WTC11 (cell line): ENCODE data around the gene ERC1. TPM values are rescaled to one million over a fixed set of nuclear protein-coding genes. Genes with fewer than 3 reads are reported as not detected.

Source experiments
- ATAC-seq: fragments of 200-7000 bp; cut with Tn5 transposase; 2 replicates; pipeline ENCODE4 v1.10.0; 2021; ENCODE audit warnings: mild to moderate bottlenecking, moderate library complexity
- CTCF ChIA-PET: fragments of 300-600 bp; sonication (Branson Sonifier 250); formaldehyde crosslinking; loops from one replicate; lab custom pipeline; 2021; ENCODE audit warnings: antibody characterized with exemption; lab: Charles Lee
- POLR2A ChIA-PET: fragments of 350-600 bp; sonication (Branson Sonifier 250); formaldehyde crosslinking; loops from one replicate; lab custom pipeline; 2021; ENCODE audit warnings: antibody characterized with exemption; lab: Charles Lee
- DNase-seq: peaks from one replicate; pipeline ENCODE4 v3.0.0; 2021; ENCODE audit warnings: low spot score
- H3K27ac Mint-ChIP-seq: 2 replicates; pipeline ENCODE4 v1.8.0; 2021; ENCODE audit warnings: mixed read lengths
- H3K27me3 Mint-ChIP-seq: 2 replicates; pipeline ENCODE4 v1.8.0; 2021; ENCODE audit warnings: low read depth, mild to moderate bottlenecking, moderate library complexity, mixed read lengths
- H3K36me3 Mint-ChIP-seq: 2 replicates; pipeline ENCODE4 v1.8.0; 2021; ENCODE audit warnings: mixed read lengths
- H3K4me1 Mint-ChIP-seq: 2 replicates; pipeline ENCODE4 v1.8.0; 2022; ENCODE audit warnings: mixed read lengths
- H3K4me3 Mint-ChIP-seq: 2 replicates; pipeline ENCODE4 v1.8.0; 2021; ENCODE audit warnings: mild to moderate bottlenecking, moderate library complexity, mixed read lengths
- H3K9me3 Mint-ChIP-seq: 2 replicates; pipeline ENCODE4 v1.8.0; 2021; ENCODE audit warnings: mixed read lengths
- ATF1 ChIP-seq: sonication (generic); formaldehyde crosslinking; IDR thresholded peaks from 2 replicates; pipeline ENCODE4 v1.8.1; 2023; ENCODE audit warnings: mild to moderate bottlenecking, moderate library complexity, missing genetic modification reagents
- CBFB ChIP-seq: sonication (generic); formaldehyde crosslinking; IDR thresholded peaks from 2 replicates; pipeline ENCODE4 v1.8.1; 2022; ENCODE audit warnings: mild to moderate bottlenecking, low read depth, missing genetic modification reagents
- CREB1 ChIP-seq: sonication (generic); formaldehyde crosslinking; IDR thresholded peaks from 2 replicates; pipeline ENCODE4 v1.8.0; 2023; ENCODE audit warnings: mild to moderate bottlenecking, missing genetic modification reagents
- ETV6 ChIP-seq: sonication (generic); formaldehyde crosslinking; IDR thresholded peaks from 2 replicates; pipeline ENCODE4 v1.8.1; 2022; ENCODE audit warnings: mild to moderate bottlenecking, missing genetic modification reagents
- FOXJ3 ChIP-seq: sonication (generic); formaldehyde crosslinking; IDR thresholded peaks from 2 replicates; pipeline ENCODE4 v1.9.0; 2021; ENCODE audit warnings: missing genetic modification reagents, mild to moderate bottlenecking, borderline replicate concordance
- FOXK1 ChIP-seq: sonication (generic); formaldehyde crosslinking; IDR thresholded peaks from 2 replicates; pipeline ENCODE4 v1.8.0; 2022; ENCODE audit warnings: mild to moderate bottlenecking, moderate library complexity, missing genetic modification reagents
- GTF2I ChIP-seq: fragments of 250-450 bp; sonication (Bioruptor Pico); conservative IDR thresholded peaks from 2 replicates; pipeline ENCODE4 v1.4.0; 2021; ENCODE audit warnings: mild to moderate bottlenecking
- JUN ChIP-seq: sonication (generic); formaldehyde crosslinking; IDR thresholded peaks from 2 replicates; pipeline ENCODE4 v1.8.0; 2023; ENCODE audit warnings: mild to moderate bottlenecking, missing genetic modification reagents
- MLX ChIP-seq: sonication (generic); formaldehyde crosslinking; IDR thresholded peaks from 2 replicates; pipeline ENCODE4 v1.8.1; 2023; ENCODE audit warnings: mild to moderate bottlenecking, missing genetic modification reagents, moderate library complexity
- MYBL2 ChIP-seq: sonication (generic); formaldehyde crosslinking; IDR thresholded peaks from 2 replicates; pipeline ENCODE4 v1.8.1; 2023; ENCODE audit warnings: mild to moderate bottlenecking, moderate library complexity, missing genetic modification reagents
- NFATC4 ChIP-seq: fragments of 250-450 bp; sonication (Bioruptor Pico); IDR thresholded peaks from 2 replicates; pipeline ENCODE4 v1.9.0; 2021; ENCODE audit warnings: mild to moderate bottlenecking
- PRRX2 ChIP-seq: fragments of 250-450 bp; sonication (Bioruptor Pico); IDR thresholded peaks from 2 replicates; pipeline ENCODE4 v1.8.0; 2021; ENCODE audit warnings: mild to moderate bottlenecking
- RORB ChIP-seq: fragments of 250-450 bp; sonication (Bioruptor Pico); IDR thresholded peaks from 2 replicates; pipeline ENCODE4 v1.9.0; 2021; ENCODE audit warnings: mild to moderate bottlenecking
- SOX15 ChIP-seq: fragments of 250-450 bp; sonication (Bioruptor Pico); IDR thresholded peaks from 2 replicates; pipeline ENCODE4 v1.9.0; 2021; ENCODE audit warnings: mild to moderate bottlenecking
- STAT6 ChIP-seq: sonication (generic); formaldehyde crosslinking; conservative IDR thresholded peaks from 2 replicates; pipeline ENCODE4 v1.8.1; 2023; ENCODE audit warnings: mild to moderate bottlenecking, low read depth, missing genetic modification reagents, moderate library complexity
- TCF7 ChIP-seq: sonication (generic); formaldehyde crosslinking; IDR thresholded peaks from 2 replicates; pipeline ENCODE4 v1.8.0; 2022; ENCODE audit warnings: mild to moderate bottlenecking, low read depth, missing genetic modification reagents, moderate library complexity
- TEAD1 ChIP-seq: sonication (generic); formaldehyde crosslinking; IDR thresholded peaks from 2 replicates; pipeline ENCODE4 v1.8.0; 2022; ENCODE audit warnings: mild to moderate bottlenecking, missing genetic modification reagents
- TEAD4 ChIP-seq: sonication (generic); formaldehyde crosslinking; IDR thresholded peaks from 2 replicates; pipeline ENCODE4 v1.8.0; 2022; ENCODE audit warnings: mild to moderate bottlenecking, missing genetic modification reagents
- ZNF121 ChIP-seq: sonication (generic); formaldehyde crosslinking; IDR thresholded peaks from 2 replicates; pipeline ENCODE4 v1.8.0; 2023; ENCODE audit warnings: missing genetic modification reagents
- ZNF232 ChIP-seq: sonication (generic); formaldehyde crosslinking; IDR thresholded peaks from 2 replicates; pipeline ENCODE4 v1.8.0; 2022; ENCODE audit warnings: mild to moderate bottlenecking, missing genetic modification reagents
- ZNF263 ChIP-seq: sonication (generic); formaldehyde crosslinking; IDR thresholded peaks from 2 replicates; pipeline ENCODE4 v1.8.1; 2022; ENCODE audit warnings: low read depth, mild to moderate bottlenecking, moderate library complexity, missing genetic modification reagents
- ZNF281 ChIP-seq: sonication (generic); formaldehyde crosslinking; IDR thresholded peaks from 2 replicates; pipeline ENCODE4 v1.8.0; 2023; ENCODE audit warnings: mild to moderate bottlenecking, missing genetic modification reagents
- ZNF423 ChIP-seq: fragments of 250-450 bp; sonication (Bioruptor Pico); IDR thresholded peaks from 2 replicates; pipeline ENCODE4 v2.1.2; 2022; ENCODE audit warnings: mild to moderate bottlenecking, moderate library complexity
- ZNF671 ChIP-seq: fragments of 250-450 bp; sonication (Bioruptor Pico); IDR thresholded peaks from 2 replicates; pipeline ENCODE4 v1.8.0; 2021; ENCODE audit warnings: mild to moderate bottlenecking
- total RNA-seq: library from RNA; stranded (reverse); gene quantifications from 3 replicates; pipeline ENCODE4 v1.2.3, GENCODE V29; 2021
- TF ChIP-seq, protein P1 (sequence below): sonication (generic); formaldehyde crosslinking; IDR thresholded peaks from 2 replicates; pipeline ENCODE4 v1.8.0; 2023; ENCODE audit warnings: missing genetic modification reagents, mild to moderate bottlenecking, borderline replicate concordance

ERC1 gene
- total RNA-seq, 1 experiment from 2014 or later: 47.5 TPM

GRCh38 chr12:1283316-1283715 is 292.3 kb downstream of the ERC1 start (continued):
- no peak for TF ChIP-seq FOXJ3 (CRISPR knock-in tag)
- no peak for TF ChIP-seq ZNF263 (CRISPR knock-in tag)
- no peak for TF ChIP-seq ZNF671 (CRISPR knock-in tag)
- TF ChIP-seq JUN (CRISPR knock-in tag): no peak
- TF ChIP-seq NFATC4 (CRISPR knock-in tag): no peak

- Mint-ChIP-seq H3K36me3 (no peaks in the 10 kb centered on the region), H3K9me3 (no peaks in the 10 kb centered on the region), H3K27ac (no peak overlapping the region), H3K27me3 (no peaks in the 10 kb centered on the region), H3K4me1 (peaks cover 15% of the 10 kb centered on the region), H3K4me3 (no peak overlapping the region)
- no peak for DNase-seq
- POLR2A ChIA-PET: no interaction called here
- CTCF ChIA-PET: no interaction called here
- no peak for ATAC-seq
- TF ChIP-seq PRRX2 (CRISPR knock-in tag): no peak
- TF ChIP-seq ZNF263 (CRISPR knock-in tag): no peak
- TF ChIP-seq TEAD1 (CRISPR knock-in tag): no peak
- TF ChIP-seq STAT6 (CRISPR knock-in tag): no peak
- no peak for TF ChIP-seq MLX
These were observed 293.6 kb downstream of the ERC1 start for GRCh38 chr12:1284611-1285010.

DNA sequence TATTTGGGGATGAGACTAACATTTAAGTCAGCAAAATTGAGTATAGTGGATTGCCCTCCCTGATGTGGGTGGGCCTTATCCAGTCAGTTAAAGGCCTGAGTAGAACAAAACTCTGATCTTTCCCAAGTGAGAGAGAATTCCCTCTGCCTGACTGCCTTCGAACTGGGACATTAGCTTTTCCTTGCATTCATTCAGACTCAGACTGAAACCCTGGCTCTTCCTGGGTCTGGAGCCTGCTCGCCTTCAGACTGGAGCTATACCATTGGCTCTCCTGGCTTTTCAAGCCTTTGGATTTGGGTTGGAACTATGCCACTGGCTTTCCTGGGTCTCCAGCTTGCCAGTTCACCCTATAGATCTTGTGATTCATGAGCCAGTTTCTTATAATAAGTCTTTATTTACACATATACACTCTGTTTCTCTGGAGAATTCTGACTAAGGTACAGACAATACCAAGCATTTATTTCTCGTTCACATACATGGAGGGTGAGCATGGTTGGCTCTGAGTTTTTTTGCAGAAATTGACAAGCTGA is 296.5 kb downstream of the ERC1 start:
- Mint-ChIP-seq H3K36me3 (peaks cover 6% of the 10 kb centered on the region), H3K27me3 (no peaks in the 10 kb centered on the region), H3K4me3 (no peak overlapping the region), H3K9me3 (no peaks in the 10 kb centered on the region), H3K27ac (peak overlapping the region; percentile 35; the same call in 1 of the 2 replicates)
- POLR2A ChIA-PET: no interaction called here
- CTCF ChIA-PET: no interaction called here
- TF ChIP-seq FOXK1 (CRISPR knock-in tag): no peak
- TF ChIP-seq, protein P1, sequence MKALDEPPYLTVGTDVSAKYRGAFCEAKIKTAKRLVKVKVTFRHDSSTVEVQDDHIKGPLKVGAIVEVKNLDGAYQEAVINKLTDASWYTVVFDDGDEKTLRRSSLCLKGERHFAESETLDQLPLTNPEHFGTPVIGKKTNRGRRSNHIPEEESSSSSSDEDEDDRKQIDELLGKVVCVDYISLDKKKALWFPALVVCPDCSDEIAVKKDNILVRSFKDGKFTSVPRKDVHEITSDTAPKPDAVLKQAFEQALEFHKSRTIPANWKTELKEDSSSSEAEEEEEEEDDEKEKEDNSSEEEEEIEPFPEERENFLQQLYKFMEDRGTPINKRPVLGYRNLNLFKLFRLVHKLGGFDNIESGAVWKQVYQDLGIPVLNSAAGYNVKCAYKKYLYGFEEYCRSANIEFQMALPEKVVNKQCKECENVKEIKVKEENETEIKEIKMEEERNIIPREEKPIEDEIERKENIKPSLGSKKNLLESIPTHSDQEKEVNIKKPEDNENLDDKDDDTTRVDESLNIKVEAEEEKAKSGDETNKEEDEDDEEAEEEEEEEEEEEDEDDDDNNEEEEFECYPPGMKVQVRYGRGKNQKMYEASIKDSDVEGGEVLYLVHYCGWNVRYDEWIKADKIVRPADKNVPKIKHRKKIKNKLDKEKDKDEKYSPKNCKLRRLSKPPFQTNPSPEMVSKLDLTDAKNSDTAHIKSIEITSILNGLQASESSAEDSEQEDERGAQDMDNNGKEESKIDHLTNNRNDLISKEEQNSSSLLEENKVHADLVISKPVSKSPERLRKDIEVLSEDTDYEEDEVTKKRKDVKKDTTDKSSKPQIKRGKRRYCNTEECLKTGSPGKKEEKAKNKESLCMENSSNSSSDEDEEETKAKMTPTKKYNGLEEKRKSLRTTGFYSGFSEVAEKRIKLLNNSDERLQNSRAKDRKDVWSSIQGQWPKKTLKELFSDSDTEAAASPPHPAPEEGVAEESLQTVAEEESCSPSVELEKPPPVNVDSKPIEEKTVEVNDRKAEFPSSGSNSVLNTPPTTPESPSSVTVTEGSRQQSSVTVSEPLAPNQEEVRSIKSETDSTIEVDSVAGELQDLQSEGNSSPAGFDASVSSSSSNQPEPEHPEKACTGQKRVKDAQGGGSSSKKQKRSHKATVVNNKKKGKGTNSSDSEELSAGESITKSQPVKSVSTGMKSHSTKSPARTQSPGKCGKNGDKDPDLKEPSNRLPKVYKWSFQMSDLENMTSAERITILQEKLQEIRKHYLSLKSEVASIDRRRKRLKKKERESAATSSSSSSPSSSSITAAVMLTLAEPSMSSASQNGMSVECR: no peak
- TF ChIP-seq SOX15 (CRISPR knock-in tag): no peak
- TF ChIP-seq ZNF423 (CRISPR knock-in tag): no peak
- TF ChIP-seq ZNF121 (CRISPR knock-in tag): no peak
- no peak for TF ChIP-seq ZNF281 (CRISPR knock-in tag)
- no peak for TF ChIP-seq GTF2I (CRISPR knock-in tag)
- no peak for TF ChIP-seq CREB1 (CRISPR knock-in tag)
- TF ChIP-seq TEAD4 (CRISPR knock-in tag): no peak
- no peak for TF ChIP-seq ETV6 (CRISPR knock-in tag)
- TF ChIP-seq MYBL2 (CRISPR knock-in tag): no peak
- no peak for TF ChIP-seq CBFB
- no peak for TF ChIP-seq ATF1
- TF ChIP-seq ZNF232 (CRISPR knock-in tag): no peak
- no peak for TF ChIP-seq RORB (CRISPR knock-in tag)
- no peak for TF ChIP-seq TCF7 (CRISPR knock-in tag)
- TF ChIP-seq, all 79 proteins: peak for 0
- ATAC-seq (no peak), DNase-seq (no peak)
- H3K4me1 Mint-ChIP-seq: peaks cover 10% of the 10 kb centered on the region
